B cell (primary cell): Measurements from ENCODE around the gene SLC43A1. TPM values are rescaled to one million over a fixed set of nuclear protein-coding genes. Genes with fewer than 3 reads are reported as not detected.

Source experiments
- ATAC-seq: fragments of 200-7000 bp; cut with Tn5 transposase; one replicate; pipeline ENCODE4 v1.10.0; 2021; ENCODE audit warnings: low read depth, mild to moderate bottlenecking, moderate number of reproducible peaks, moderate library complexity
- CTCF ChIA-PET: fragments of 350-600 bp; sonication (Branson Sonifier 250); formaldehyde crosslinking; loops from one replicate; lab custom pipeline; 2021; ENCODE audit warnings: antibody characterized with exemption, inconsistent platforms; lab: Charles Lee
- POLR2A ChIA-PET: fragments of 350-600 bp; sonication (Branson Sonifier 250); formaldehyde crosslinking; loops from one replicate; lab custom pipeline; 2021; ENCODE audit warnings: antibody characterized with exemption; lab: Charles Lee
- DNase-seq: peaks from one replicate; pipeline ENCODE4 v3.0.0; 2013
- H2AFZ ChIP-seq: 2 replicates; pipeline ENCODE4 v1.6.1; 2012; ENCODE audit warnings: mild to moderate bottlenecking, low read depth, low read length; ENCODE audit not compliant: insufficient read depth, poor library complexity, severe bottlenecking
- H3K27ac ChIP-seq, 2 donors: 1 replicate in 1 of 2; 2 replicates in 1 of 2; pipeline ENCODE4 v1.5.1; 2012 to 2013; ENCODE audit warnings: low read length in 2 of 2, mild to moderate bottlenecking in 2 of 2, moderate library complexity in 1 of 2
- H3K27me3 ChIP-seq, 4 experiments: fragments of 200-600 bp in 1 of 4; sonication (generic) in 1 of 4; replicated peaks in 1 of 4; 1 replicate in 2 of 4; 2 replicates in 2 of 4; pipeline versions ENCODE4 v1.6.1 to v1.7.0; 2013 to 2016; ENCODE audit warnings: low read length in 3 of 4, mild to moderate bottlenecking in 2 of 4, mixed read lengths in 1 of 4, moderate library complexity in 1 of 4; ENCODE audit not compliant: insufficient read depth in 4 of 4, control insufficient read depth in 3 of 4; ENCODE audit errors: control extremely low read depth in 1 of 4
- H3K36me3 ChIP-seq, 2 experiments: replicated peaks in 1 of 2; 1 replicate in 1 of 2; 2 replicates in 1 of 2; pipeline versions ENCODE4 v1.6.1 to v1.7.1; 2013; ENCODE audit warnings: low read length in 1 of 2; ENCODE audit not compliant: insufficient read depth in 2 of 2, control insufficient read depth in 1 of 2; ENCODE audit errors: control extremely low read depth in 1 of 2, extremely low read depth in 1 of 2
- H3K4me1 ChIP-seq, 2 donors: fragments of 200-600 bp in 1 of 2; sonication (generic) in 1 of 2; 1 replicate in 1 of 2; 2 replicates in 1 of 2; pipeline versions ENCODE4 v1.5.1 to v1.6.1; 2013 to 2017; ENCODE audit warnings: low read length in 2 of 2; ENCODE audit not compliant: control insufficient read depth in 2 of 2, insufficient read depth in 2 of 2
- H3K4me2 ChIP-seq: replicated peaks from 2 replicates; pipeline ENCODE3; 2012; ENCODE audit warnings: mild to moderate bottlenecking, low read depth, low read length; ENCODE audit not compliant: poor library complexity, severe bottlenecking
- H3K4me3 ChIP-seq, 5 experiments: fragments of 200-600 bp in 1 of 5; sonication (generic) in 1 of 5; 1 replicate in 3 of 5; 2 replicates in 2 of 5; pipeline versions ENCODE4 v1.5.1 to v1.7.0; 2011 to 2016; ENCODE audit warnings: low read length in 4 of 5, mild to moderate bottlenecking in 4 of 5, low read depth in 2 of 5, control low read depth in 1 of 5, moderate library complexity in 1 of 5; ENCODE audit not compliant: insufficient read depth in 1 of 5; ENCODE audit errors: control extremely low read depth in 1 of 5, extremely low read depth in 1 of 5
- H3K79me2 ChIP-seq: fragments of 200-600 bp; sonication (generic); one replicate; pipeline ENCODE4 v1.6.0; 2016; ENCODE audit warnings: low read length; ENCODE audit not compliant: control insufficient read depth, insufficient read depth
- H3K9ac ChIP-seq: fragments of 200-600 bp; sonication (generic); 2 replicates; pipeline ENCODE4 v1.6.1; 2017; ENCODE audit warnings: mild to moderate bottlenecking, low read length, moderate library complexity
- H3K9me3 ChIP-seq, 3 donors: one replicate each; pipeline versions ENCODE4 v1.6.1 to v1.7.1; 2013; ENCODE audit warnings: low read length in 2 of 3; ENCODE audit not compliant: control insufficient read depth in 2 of 3, insufficient read depth in 1 of 3; ENCODE audit errors: control extremely low read depth in 1 of 3
- H4K20me1 ChIP-seq: 2 replicates; pipeline ENCODE4 v1.6.0; 2012; ENCODE audit warnings: mild to moderate bottlenecking, low read length; ENCODE audit not compliant: insufficient read depth, control insufficient read depth, poor library complexity, severe bottlenecking
- H3K27ac Mint-ChIP-seq: one replicate; pipeline ENCODE4 v1.8.0; 2021; ENCODE audit warnings: mixed read lengths
- H3K27me3 Mint-ChIP-seq: one replicate; pipeline ENCODE4 v1.8.0; 2021; ENCODE audit warnings: mixed read lengths
- H3K4me1 Mint-ChIP-seq: one replicate; pipeline ENCODE4 v1.8.0; 2021; ENCODE audit warnings: mixed read lengths
- H3K4me3 Mint-ChIP-seq: one replicate; pipeline ENCODE4 v1.8.0; 2021; ENCODE audit warnings: mixed read lengths
- H3K9me3 Mint-ChIP-seq: one replicate; pipeline ENCODE4 v1.8.0; 2022; ENCODE audit warnings: mixed read lengths; ENCODE audit not compliant: insufficient read depth
- CTCF ChIP-seq: fragments of 200-600 bp; IDR thresholded peaks from one replicate; pipeline ENCODE4 v1.8.0; 2022; ENCODE audit warnings: antibody characterized with exemption, mild to moderate bottlenecking
- EZH2 ChIP-seq: IDR thresholded peaks from 2 replicates; pipeline ENCODE4 v1.6.1; 2012; ENCODE audit warnings: borderline replicate concordance, low read depth, mild to moderate bottlenecking, moderate library complexity, low read length; ENCODE audit not compliant: insufficient read depth, poor library complexity, severe bottlenecking
- WGBS: methylation state at CpG from one replicate; pipeline ENCODE4 v1.1.5; 2013; ENCODE audit warnings: missing lambda C conversion rate; ENCODE audit not compliant: insufficient coverage; 5-methylcytosine and 5-hydroxymethylcytosine counted together
- intact Hi-C: fragments of 100-400 bp; cut with micrococcal nuclease; formaldehyde crosslinking; loops from one replicate; pipeline ENCODE4 v1.10.0; 2022
- polyA plus RNA-seq: library from polyadenylated mRNA; depleted of rRNA; stranded (reverse); fragments of >200 nt; gene quantifications from 2 replicates; pipeline ENCODE4 v1.2.3, GENCODE V29; 2012
- total RNA-seq, 2 donors: library from RNA; stranded (reverse); fragments of 120-200 nt in 1 of 2; gene quantifications; 1 replicate in 1 of 2; 2 replicates in 1 of 2; pipeline versions ENCODE4 v1.2.3 to v1.2.4, GENCODE V29; 2013 to 2022

The SLC43A1 gene
- total and polyA plus RNA-seq, 2 donors (not counting 1 experiment from before 2014, with no cell fraction given) = 3.7 to 6.4 TPM

GRCh38 chr11:57484141-57484710, 31.3 kb downstream of the SLC43A1 start:
- peaks cover 0 to 4% (median 0%) of the 10 kb centered on the region in 3 donors for H3K9me3 ChIP-seq
- Mint-ChIP-seq H3K9me3 (no peaks in the 10 kb centered on the region), H3K27ac (peak overlapping the region; percentile 20), H3K27me3 (no peaks in the 10 kb centered on the region), H3K4me1 (peaks cover 45% of the 10 kb centered on the region), H3K4me3 (peak overlapping the region; percentile 56)
- peaks cover 33 to 40% of the 10 kb centered on the region in 2 donors for H3K4me1 ChIP-seq
- no peaks in the 10 kb centered on the region for H4K20me1 ChIP-seq
- WGBS = 0% methylated on average over 2 of the region's 7 CpGs
- no peak overlapping the region for H3K9ac ChIP-seq
- DNase-seq (peak; percentile 79), ATAC-seq (peak; percentile 75)
- no peaks in the 10 kb centered on the region for H3K79me2 ChIP-seq
- H3K4me3 ChIP-seq = peak overlapping the region in 1 of 5 experiments; percentile 30
- intact Hi-C loops = loop anchor here (2.0 to 5.0 kb wide), 2 partner anchors 33 to 43 kb away; partner anchors contain the start of gene SLC43A1
- ChIA-PET POLR2A (interaction anchor here (1.2 kb wide), 1 partner anchor 27 kb away, joined by 4 read pairs; no protein-coding TSS in a partner anchor), CTCF (interaction anchor here (0.7 to 12.5 kb wide), 16 partner anchors 10 to 315 kb away, joined by 3 to 148 read pairs (median 4); partner anchors contain the start of genes CLP1, RTN4RL2 and SLC43A1)
- no peak for TF ChIP-seq CTCF
- TF ChIP-seq EZH2 = no peak
- no peaks in the 10 kb centered on the region for H3K36me3 ChIP-seq
- H2AFZ ChIP-seq = no peak overlapping the region
- H3K27me3 ChIP-seq = peaks cover 0 to 17% (median 3%) of the 10 kb centered on the region in 4 experiments
- H3K27ac ChIP-seq = no peak overlapping the region
- H3K4me2 ChIP-seq = peak overlapping the region; percentile 99

DNA sequence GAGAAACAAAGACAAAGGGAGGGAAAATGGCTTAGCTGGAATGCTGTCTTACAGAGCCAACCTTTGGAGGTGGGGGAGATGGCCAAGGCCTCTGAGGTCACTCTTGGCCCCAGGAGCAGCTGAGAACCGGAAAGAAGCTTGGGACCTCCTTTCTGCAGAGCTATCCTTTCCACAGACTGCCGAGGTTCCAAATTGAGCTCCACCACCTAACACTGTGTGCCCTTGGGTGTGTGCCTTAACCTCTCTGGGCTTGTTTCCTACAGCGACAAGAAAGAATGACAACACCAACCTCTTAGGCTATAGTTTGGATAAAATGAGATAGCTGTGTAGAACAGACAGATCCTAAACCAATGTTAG, 32.0 kb downstream of the SLC43A1 start:
- peaks cover 33 to 40% of the 10 kb centered on the region in 2 donors for H3K4me1 ChIP-seq
- H3K4me3 ChIP-seq = peak overlapping the region in 4 of 5 experiments; percentile 22 to 69 (median 52)
- POLR2A ChIA-PET = interaction anchor here (1.2 kb wide), 1 partner anchor 26 kb away, joined by 4 read pairs; no protein-coding TSS in a partner anchor
- Mint-ChIP-seq H3K4me1 (peaks cover 45% of the 10 kb centered on the region), H3K27ac (no peak overlapping the region), H3K27me3 (no peaks in the 10 kb centered on the region), H3K4me3 (peak overlapping the region; percentile 78), H3K9me3 (no peaks in the 10 kb centered on the region)
- no peaks in the 10 kb centered on the region for H3K36me3 ChIP-seq
- peak overlapping the region; percentile 99 for H3K4me2 ChIP-seq
- H3K9ac ChIP-seq = peak overlapping the region; percentile 70
- H2AFZ ChIP-seq = no peak overlapping the region
- DNase-seq (no peak), ATAC-seq (no peak)
- intact Hi-C loops = loop anchor here (1.0 to 5.0 kb wide), 2 partner anchors 34 to 138 kb away; partner anchors contain the start of gene SLC43A1
- H3K79me2 ChIP-seq = no peaks in the 10 kb centered on the region
- TF ChIP-seq CTCF (no peak), EZH2 (no peak)
- H3K9me3 ChIP-seq = peaks cover 0 to 4% (median 0%) of the 10 kb centered on the region in 3 donors
- peaks cover 0 to 17% (median 3%) of the 10 kb centered on the region in 4 experiments for H3K27me3 ChIP-seq
- WGBS = 63% methylated on average over 1 of the region's 3 CpGs
- CTCF ChIA-PET = interaction anchor here (0.7 to 12.5 kb wide), 16 partner anchors 10 to 315 kb away, joined by 3 to 148 read pairs (median 4); partner anchors contain the start of genes CLP1, RTN4RL2 and SLC43A1
- no peak overlapping the region for H3K27ac ChIP-seq
- no peaks in the 10 kb centered on the region for H4K20me1 ChIP-seq
